ENCODE data around the gene PLXNB3. TPM values are rescaled to one million over a fixed set of nuclear protein-coding genes. Genes with fewer than 3 reads are reported as not detected.

Gene PLXNB3
- total and polyA plus RNA-seq, 4 donors, result 0.11 to 0.69 (median 0.46) TPM

DNA sequence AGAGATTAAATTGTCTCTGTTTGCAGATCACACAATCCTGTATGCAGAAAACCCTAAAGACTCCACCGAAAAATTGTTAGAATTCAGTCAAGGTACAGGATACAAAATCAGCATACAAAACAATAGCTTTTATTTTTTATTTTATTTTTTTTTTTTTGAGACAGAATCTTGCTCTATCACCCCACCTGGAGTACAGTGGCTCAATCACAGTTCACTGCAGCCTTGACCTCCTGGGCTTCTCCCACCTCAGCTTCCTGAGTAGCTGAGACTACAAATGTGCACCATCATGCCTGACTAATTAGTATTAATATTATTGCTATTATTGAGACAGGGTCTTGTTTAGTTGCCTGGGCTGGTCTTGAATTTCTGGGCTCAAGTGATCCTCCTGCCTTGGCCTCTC, 8.9 kb upstream of the PLXNB3 start:
- H3K27ac ChIP-seq (ENCODE audit: low read depth in 1 of 2, low read length in 2 of 2), result no peak overlapping the region
- H3K27me3 ChIP-seq (ENCODE audit: control insufficient read depth in 4 of 4, insufficient read depth in 4 of 4, low read length in 3 of 4), result no peaks in the 10 kb centered on the region
- TF ChIP-seq TAF1 (conservative IDR thresholded peaks at IDR 0.05), result no peak
- no peak for TF ChIP-seq CTCF (IDR thresholded peaks at IDR 0.05; ENCODE audit: low read depth, low read length, missing input control)
- no peak for TF ChIP-seq REST (IDR thresholded peaks at IDR 0.05)
- TF ChIP-seq HNF4A (conservative IDR thresholded peaks at IDR 0.05), result no peak
- no peak for TF ChIP-seq HNF4G (IDR thresholded peaks at IDR 0.05)
- TF ChIP-seq SP1 (IDR thresholded peaks at IDR 0.05), result no peak
- no peak for TF ChIP-seq RXRA (IDR thresholded peaks at IDR 0.05)
- WGBS, result 97% methylated on average over 1 of the region's 1 CpG
- H3K9ac ChIP-seq (ENCODE audit: low read depth in 1 of 2, low read length in 2 of 2), result no peak overlapping the region
- no peaks in the 10 kb centered on the region for H3K4me1 ChIP-seq (ENCODE audit: control insufficient read depth in 4 of 4, insufficient read depth in 4 of 4, low read length in 3 of 4)
- no peak overlapping the region for H3K4me3 ChIP-seq (ENCODE audit: low read depth in 1 of 3, low read length in 3 of 3)
- no peak for DNase-seq (ENCODE audit: low spot score)
- peaks cover 0 to 4% (median 0%) of the 10 kb centered on the region in 4 donors for H3K9me3 ChIP-seq (ENCODE audit: control insufficient read depth in 4 of 4, low read length in 3 of 4)
- H3K36me3 ChIP-seq (ENCODE audit: control insufficient read depth in 4 of 4, insufficient read depth in 3 of 4, low read depth in 1 of 4, low read length in 3 of 4), result no peaks in the 10 kb centered on the region

GRCh38 chrX:153761863-153762262, 2.2 kb upstream of the PLXNB3 start:
- H3K36me3 ChIP-seq (ENCODE audit: control insufficient read depth in 4 of 4, insufficient read depth in 3 of 4, low read depth in 1 of 4, low read length in 3 of 4), result no peaks in the 10 kb centered on the region
- no peak for DNase-seq (ENCODE audit: low spot score)
- H3K4me3 ChIP-seq (ENCODE audit: low read depth in 1 of 3, low read length in 3 of 3), result no peak overlapping the region
- peaks cover 0 to 7% (median 0%) of the 10 kb centered on the region in 4 donors for H3K4me1 ChIP-seq (ENCODE audit: control insufficient read depth in 4 of 4, insufficient read depth in 4 of 4, low read length in 3 of 4)
- no peak overlapping the region for H3K27ac ChIP-seq (ENCODE audit: low read depth in 1 of 2, low read length in 2 of 2)
- H3K9ac ChIP-seq (ENCODE audit: low read depth in 1 of 2, low read length in 2 of 2), result no peak overlapping the region
- TF ChIP-seq TAF1 (conservative IDR thresholded peaks at IDR 0.05) (no peak), HNF4G (IDR thresholded peaks at IDR 0.05) (no peak), FOXA1 (IDR thresholded peaks at IDR 0.05) (no peak), FOXA2 (IDR thresholded peaks at IDR 0.05) (no peak), SP1 (IDR thresholded peaks at IDR 0.05) (no peak), YY1 (IDR thresholded peaks at IDR 0.05) (no peak), EGR1 (IDR thresholded peaks at IDR 0.05; ENCODE audit: low read depth in 2 of 2) (no peak), NR2F2 (IDR thresholded peaks at IDR 0.05) (no peak), RAD21 (IDR thresholded peaks at IDR 0.05) (no peak), RXRA (IDR thresholded peaks at IDR 0.05) (no peak)
- TF ChIP-seq, protein P1, sequence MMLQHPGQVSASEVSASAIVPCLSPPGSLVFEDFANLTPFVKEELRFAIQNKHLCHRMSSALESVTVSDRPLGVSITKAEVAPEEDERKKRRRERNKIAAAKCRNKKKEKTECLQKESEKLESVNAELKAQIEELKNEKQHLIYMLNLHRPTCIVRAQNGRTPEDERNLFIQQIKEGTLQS (IDR thresholded peaks at IDR 0.05), result no peak
- no peaks in the 10 kb centered on the region for H3K27me3 ChIP-seq (ENCODE audit: control insufficient read depth in 4 of 4, insufficient read depth in 4 of 4, low read length in 3 of 4)
- no peaks in the 10 kb centered on the region for H3K9me3 ChIP-seq (ENCODE audit: control insufficient read depth in 4 of 4, low read length in 3 of 4)
- 85% methylated on average over 15 of the region's 15 CpGs for WGBS
